Measurements from ENCODE around the gene ARFGEF2.

DNA sequence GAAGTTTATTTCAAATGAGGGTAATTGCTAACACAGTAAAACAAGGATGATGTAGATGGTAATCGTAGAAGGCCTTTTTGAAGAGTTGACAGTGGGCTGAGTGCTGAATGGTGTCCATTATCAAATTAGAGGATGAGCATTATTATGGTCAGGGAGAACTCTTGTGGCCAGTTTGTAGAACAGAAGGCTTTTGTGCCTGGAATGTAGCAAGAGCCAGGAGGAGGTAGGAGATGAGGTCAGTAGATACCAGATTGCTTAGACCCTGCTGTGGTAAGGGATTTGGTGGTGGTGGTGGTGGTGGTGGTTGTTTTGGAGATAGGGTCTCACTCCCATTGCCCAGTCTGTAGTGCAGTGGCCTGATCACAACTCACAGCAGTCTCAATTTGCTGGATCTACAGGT, 130.8 kb downstream of the ARFGEF2 start:
- TF ChIP-seq, protein P1, sequence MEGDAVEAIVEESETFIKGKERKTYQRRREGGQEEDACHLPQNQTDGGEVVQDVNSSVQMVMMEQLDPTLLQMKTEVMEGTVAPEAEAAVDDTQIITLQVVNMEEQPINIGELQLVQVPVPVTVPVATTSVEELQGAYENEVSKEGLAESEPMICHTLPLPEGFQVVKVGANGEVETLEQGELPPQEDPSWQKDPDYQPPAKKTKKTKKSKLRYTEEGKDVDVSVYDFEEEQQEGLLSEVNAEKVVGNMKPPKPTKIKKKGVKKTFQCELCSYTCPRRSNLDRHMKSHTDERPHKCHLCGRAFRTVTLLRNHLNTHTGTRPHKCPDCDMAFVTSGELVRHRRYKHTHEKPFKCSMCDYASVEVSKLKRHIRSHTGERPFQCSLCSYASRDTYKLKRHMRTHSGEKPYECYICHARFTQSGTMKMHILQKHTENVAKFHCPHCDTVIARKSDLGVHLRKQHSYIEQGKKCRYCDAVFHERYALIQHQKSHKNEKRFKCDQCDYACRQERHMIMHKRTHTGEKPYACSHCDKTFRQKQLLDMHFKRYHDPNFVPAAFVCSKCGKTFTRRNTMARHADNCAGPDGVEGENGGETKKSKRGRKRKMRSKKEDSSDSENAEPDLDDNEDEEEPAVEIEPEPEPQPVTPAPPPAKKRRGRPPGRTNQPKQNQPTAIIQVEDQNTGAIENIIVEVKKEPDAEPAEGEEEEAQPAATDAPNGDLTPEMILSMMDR (IDR thresholded peaks at IDR 0.05) = no peak
- no peak for TF ChIP-seq POLR2A (IDR thresholded peaks at IDR 0.05)
- TF ChIP-seq EP300 (IDR thresholded peaks at IDR 0.05) = no peak

Measured in ovary (tissue), 3 donors.